H1 (cell line): ENCODE data around the gene ENTREP1. TPM values are rescaled to one million over a fixed set of nuclear protein-coding genes. Genes with fewer than 3 reads are reported as not detected.

Source experiments
- CTCF ChIA-PET: fragments of 300-600 bp; sonication (Branson Sonifier 250); formaldehyde crosslinking; loops from one replicate; lab custom pipeline; 2021; ENCODE audit not compliant: partially characterized antibody; lab: Charles Lee
- POLR2A ChIA-PET: fragments of 300-600 bp; sonication (Branson Sonifier 250); formaldehyde crosslinking; loops from one replicate; lab custom pipeline; 2021; ENCODE audit warnings: inconsistent platforms; ENCODE audit not compliant: partially characterized antibody; lab: Charles Lee
- DNase-seq, 2 experiments: peaks; one replicate each; pipeline versions ENCODE4 v3.0.0 to v3.0.0-alpha.2; 2010 to 2022; ENCODE audit warnings: low spot score in 2 of 2, low read depth in 1 of 2, mixed read lengths in 1 of 2
- FAIRE-seq: peaks from 2 replicates; lab custom pipeline; 2011; peaks lifted over from hg19 to GRCh38; lab: Jason Lieb, UNC
- H2AFZ ChIP-seq: 2 replicates; pipeline ENCODE4 v1.8.1; 2012; ENCODE audit warnings: low read length, inconsistent platforms
- H2AK5ac ChIP-seq: 2 replicates; pipeline ENCODE4 v1.6.1; 2013; ENCODE audit warnings: low read depth, low read length
- H2BK120ac ChIP-seq: replicated peaks from 2 replicates; pipeline ENCODE3; 2013; ENCODE audit warnings: low read depth, low read length, inconsistent platforms
- H2BK12ac ChIP-seq: 2 replicates; pipeline ENCODE4 v1.6.1; 2013; ENCODE audit warnings: low read depth, low read length
- H2BK15ac ChIP-seq: 2 replicates; pipeline ENCODE4 v1.6.1; 2013; ENCODE audit warnings: low read length
- H2BK20ac ChIP-seq: 2 replicates; pipeline ENCODE4 v1.6.1; 2013; ENCODE audit warnings: low read length
- H2BK5ac ChIP-seq: 2 replicates; pipeline ENCODE4 v1.6.1; 2013; ENCODE audit warnings: low read depth, low read length
- H3K14ac ChIP-seq: 2 replicates; pipeline ENCODE4 v1.6.1; 2013; ENCODE audit warnings: inconsistent platforms; ENCODE audit not compliant: insufficient read length
- H3K18ac ChIP-seq: 2 replicates; pipeline ENCODE4 v1.6.1; 2013; ENCODE audit warnings: low read length; ENCODE audit errors: extremely low read depth
- H3K23ac ChIP-seq: 2 replicates; pipeline ENCODE4 v1.6.1; 2013; ENCODE audit warnings: inconsistent platforms; ENCODE audit not compliant: insufficient read length
- H3K23me2 ChIP-seq: 2 replicates; pipeline ENCODE4 v1.6.1; 2013; ENCODE audit warnings: low read depth, low read length
- H3K27ac ChIP-seq: 2 replicates; pipeline ENCODE4 v1.6.1; 2011; ENCODE audit warnings: low read depth, low read length, inconsistent platforms
- H3K27me3 ChIP-seq, 4 experiments: replicated peaks in 1 of 4; 1 replicate in 1 of 4; 2 replicates in 3 of 4; pipeline versions ENCODE4 v1.6.1 to v1.8.1; 2011 to 2013; ENCODE audit warnings: low read length in 3 of 4, mild to moderate bottlenecking in 3 of 4, inconsistent platforms in 2 of 4, mixed read lengths in 2 of 4, moderate library complexity in 1 of 4; ENCODE audit not compliant: control insufficient read depth in 3 of 4, insufficient read depth in 3 of 4; ENCODE audit errors: extremely low read depth in 1 of 4
- H3K36me3 ChIP-seq, 4 experiments: 2 replicates each; pipeline versions ENCODE4 v1.6.1 to v1.8.1; 2011 to 2013; ENCODE audit warnings: mild to moderate bottlenecking in 4 of 4, low read length in 3 of 4, moderate library complexity in 2 of 4, control low read depth in 1 of 4, inconsistent platforms in 1 of 4; ENCODE audit not compliant: insufficient read depth in 4 of 4, control insufficient read depth in 2 of 4
- H3K4ac ChIP-seq: replicated peaks from 2 replicates; pipeline ENCODE3; 2013; ENCODE audit warnings: low read length, low read depth, mixed read lengths, inconsistent platforms; ENCODE audit not compliant: insufficient read length
- H3K4me1 ChIP-seq, 4 experiments: replicated peaks in 1 of 4; 1 replicate in 1 of 4; 2 replicates in 3 of 4; pipeline versions ENCODE4 v1.6.1 to v1.8.1; 2011 to 2013; ENCODE audit warnings: low read length in 3 of 4, inconsistent platforms in 2 of 4, mixed read lengths in 1 of 4; ENCODE audit not compliant: insufficient read depth in 4 of 4, control insufficient read depth in 3 of 4
- H3K4me2 ChIP-seq, 2 experiments: 2 replicates each; pipeline versions ENCODE4 v1.6.1 to v1.8.1; 2011 to 2013; ENCODE audit warnings: low read depth in 2 of 2, low read length in 2 of 2, control low read depth in 1 of 2, inconsistent platforms in 1 of 2, mild to moderate bottlenecking in 1 of 2; ENCODE audit not compliant: insufficient read depth in 1 of 2
- H3K4me3 ChIP-seq, 4 experiments: fragments of 200-600, 300-600 bp in 1 of 4; sonication (generic), shearing (Covaris generic), sonication (Bioruptor Twin) in 1 of 4; 2 replicates each; pipeline versions ENCODE4 v1.5.1 to v1.8.1; 2011 to 2016; ENCODE audit warnings: low read length in 4 of 4, low read depth in 3 of 4, control low read depth in 2 of 4, inconsistent platforms in 2 of 4, mild to moderate bottlenecking in 2 of 4, mixed read lengths in 1 of 4, moderate library complexity in 1 of 4; ENCODE audit not compliant: insufficient read depth in 2 of 4; ENCODE audit errors: extremely low read depth in 1 of 4
- H3K56ac ChIP-seq: replicated peaks from 2 replicates; pipeline ENCODE3; 2013; ENCODE audit warnings: low read depth, mild to moderate bottlenecking, mixed read lengths, low read length, inconsistent platforms; ENCODE audit not compliant: insufficient read length
- H3K79me1 ChIP-seq: 2 replicates; pipeline ENCODE4 v1.6.1; 2013; ENCODE audit warnings: low read depth, low read length, control low read depth
- H3K79me2 ChIP-seq, 2 experiments: 2 replicates each; pipeline versions ENCODE4 v1.6.1 to v1.8.1; 2012 to 2013; ENCODE audit warnings: low read length in 2 of 2, mild to moderate bottlenecking in 2 of 2, inconsistent platforms in 1 of 2; ENCODE audit not compliant: insufficient read depth in 2 of 2, control insufficient read depth in 1 of 2
- H3K9ac ChIP-seq, 4 experiments: replicated peaks in 1 of 4; 1 replicate in 1 of 4; 2 replicates in 3 of 4; pipeline versions ENCODE4 v1.6.1 to v1.8.1; 2011 to 2013; ENCODE audit warnings: low read depth in 3 of 4, low read length in 3 of 4, control low read depth in 2 of 4, mild to moderate bottlenecking in 2 of 4, moderate library complexity in 2 of 4, inconsistent platforms in 1 of 4; ENCODE audit errors: extremely low read depth in 1 of 4
- H3K9me3 ChIP-seq, 2 experiments: 2 replicates each; pipeline versions ENCODE4 v1.6.1 to v1.8.1; 2012 to 2013; ENCODE audit warnings: mild to moderate bottlenecking in 2 of 2, moderate library complexity in 2 of 2, control low read depth in 1 of 2, inconsistent platforms in 1 of 2, low read depth in 1 of 2, low read length in 1 of 2, mixed read lengths in 1 of 2; ENCODE audit not compliant: insufficient read depth in 2 of 2
- H4K20me1 ChIP-seq, 2 experiments: replicated peaks in 1 of 2; 2 replicates each; pipeline versions ENCODE3 to v1.8.1; 2011 to 2013; ENCODE audit warnings: inconsistent platforms in 2 of 2, low read length in 2 of 2, mild to moderate bottlenecking in 1 of 2; ENCODE audit not compliant: insufficient read depth in 2 of 2, control insufficient read depth in 1 of 2
- H4K5ac ChIP-seq: 2 replicates; pipeline ENCODE4 v1.6.1; 2013; ENCODE audit warnings: low read length, low read depth, mixed read lengths, inconsistent platforms; ENCODE audit not compliant: insufficient read length
- H4K8ac ChIP-seq: 2 replicates; pipeline ENCODE4 v1.8.0; 2013; ENCODE audit warnings: mild to moderate bottlenecking, moderate library complexity, low read length, inconsistent platforms; ENCODE audit not compliant: insufficient read depth; ENCODE audit errors: extremely low read depth
- H4K91ac ChIP-seq: replicated peaks from 2 replicates; pipeline ENCODE3; 2013; ENCODE audit warnings: low read length, mixed read lengths, inconsistent platforms; ENCODE audit not compliant: insufficient read length
- BRCA1 ChIP-seq: IDR thresholded peaks from 2 replicates; pipeline ENCODE4 v1.6.1; 2012; ENCODE audit warnings: low read depth, low read length, improper control_type of control experiment
- CBX8 ChIP-seq: fragments of 300-800, 300-1000 bp; sonication (generic); IDR thresholded peaks from 2 replicates; pipeline ENCODE4 v1.7.1; 2016; ENCODE audit warnings: low read depth, low read length, borderline replicate concordance
- CTBP2 ChIP-seq: IDR thresholded peaks from 2 replicates; pipeline ENCODE4 v1.7.0; 2011; ENCODE audit warnings: borderline replicate concordance, mild to moderate bottlenecking, moderate library complexity, mixed read lengths, low read length; ENCODE audit not compliant: insufficient read depth, insufficient read length
- HDAC6 ChIP-seq: IDR thresholded peaks from one replicate; pipeline ENCODE4 v1.7.1; 2012; ENCODE audit warnings: low read depth, mild to moderate bottlenecking, inconsistent platforms, low read length, moderate library complexity
- KDM4A ChIP-seq: IDR thresholded peaks from one replicate; pipeline ENCODE4 v1.7.1; 2012; ENCODE audit warnings: low read depth, mild to moderate bottlenecking, moderate library complexity, low read length, inconsistent platforms; ENCODE audit not compliant: severe bottlenecking
- KDM5A ChIP-seq: fragments of 200-600 bp; IDR thresholded peaks from 2 replicates; pipeline ENCODE4 v1.7.1; 2012; ENCODE audit warnings: mild to moderate bottlenecking, low read length, inconsistent platforms, mixed read lengths
- MAFK ChIP-seq: IDR thresholded peaks from 2 replicates; pipeline ENCODE4 v1.6.1; 2012; ENCODE audit warnings: low read depth, mild to moderate bottlenecking, improper control_type of control experiment, low read length
- SIRT6 ChIP-seq: IDR thresholded peaks from one replicate; pipeline ENCODE4 v1.7.1; 2012; ENCODE audit warnings: low read length, inconsistent platforms
- SP4 ChIP-seq: IDR thresholded peaks from 2 replicates; pipeline ENCODE4 v1.6.1; 2012; ENCODE audit warnings: low read length, inconsistent platforms
- TBP ChIP-seq: IDR thresholded peaks from 2 replicates; pipeline ENCODE4 v1.6.1; 2011; ENCODE audit warnings: low read depth, low read length, improper control_type of control experiment
- WGBS, 2 experiments: shearing (Covaris generic) in 1 of 2; methylation state at CpG; one replicate each; pipeline versions ENCODE4 v1.1.6 to v1.1.7; 2013 to 2015; ENCODE audit warnings: low lambda C conversion rate in 2 of 2, mixed read lengths in 2 of 2, inconsistent platforms in 1 of 2, low coverage in 1 of 2, missing lambda C conversion rate in 1 of 2; ENCODE audit not compliant: insufficient replicate concordance in 2 of 2, insufficient coverage in 1 of 2, insufficient read length in 1 of 2; ENCODE audit errors: extremely low coverage in 1 of 2, missing lambda C conversion rate in 1 of 2; 5-methylcytosine and 5-hydroxymethylcytosine counted together
- polyA plus RNA-seq, 7 experiments: library from polyadenylated mRNA; depleted of rRNA in 3 of 7; stranded (reverse) in 5 of 7; unstranded in 2 of 7; fragments of >200 nt in 5 of 7; fragments of 200-250 nt in 2 of 7; gene quantifications; 1 replicate in 5 of 7; 2 replicates in 1 of 7; 4 replicates in 1 of 7; pipeline versions ENCODE4 v1.2.1 to v1.2.3, GENCODE V29; 2011 to 2013; ENCODE audit warnings: missing spikeins in 2 of 7, mixed read lengths in 2 of 7
- total RNA-seq: library from RNA; stranded (reverse); fragmentation: NEBNext Ultra II Directional; extraction: Animal tissue kit (Norgen Biotek cat#: 25700); gene quantifications from 2 replicates; pipeline ENCODE4 v1.2.1, GENCODE V29; 2021
- TF ChIP-seq, protein P1 (sequence below): IDR thresholded peaks from 2 replicates; pipeline ENCODE4 v1.6.1; 2011; ENCODE audit warnings: low read length, improper control_type of control experiment

The ENTREP1 gene
- total and polyA plus RNA-seq, 2 of the 8 experiments (the other 6 are each of a cell fraction or from before 2014, with no cell fraction given) = 15.3 to 25.0 TPM

DNA sequence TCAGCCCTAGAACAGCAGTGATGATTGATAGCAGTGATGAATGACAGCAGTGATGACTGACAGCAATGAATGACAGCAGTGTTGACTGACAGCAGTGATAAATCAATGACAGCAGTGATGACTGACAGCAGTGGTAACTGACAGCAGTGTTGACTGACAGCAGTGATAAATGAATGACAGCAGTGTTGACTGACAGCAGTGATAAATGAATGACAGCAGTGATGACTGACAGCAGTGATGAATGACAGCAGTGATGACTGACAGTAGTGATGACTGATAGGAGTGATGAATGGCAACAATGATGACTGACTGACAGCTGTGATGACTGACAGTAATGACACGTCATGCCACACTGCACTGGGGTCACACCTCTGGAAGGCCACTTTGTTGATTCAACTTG is 106.8 kb downstream of the ENTREP1 start:
- H3K27ac ChIP-seq = no peak overlapping the region
- H2BK5ac ChIP-seq = no peak overlapping the region
- H4K91ac ChIP-seq = no peak overlapping the region
- no peak overlapping the region for H2BK12ac ChIP-seq
- H3K14ac ChIP-seq = no peak overlapping the region
- H3K23ac ChIP-seq = no peak overlapping the region
- no peaks in the 10 kb centered on the region for H3K36me3 ChIP-seq
- no peaks in the 10 kb centered on the region for H3K4me1 ChIP-seq
- peak; percentile 57 for FAIRE-seq
- H3K4me2 ChIP-seq = no peak overlapping the region
- H2BK20ac ChIP-seq = no peak overlapping the region
- no peak overlapping the region for H3K4me3 ChIP-seq
- no peaks in the 10 kb centered on the region for H3K79me2 ChIP-seq
- H3K9me3 ChIP-seq = no peaks in the 10 kb centered on the region
- no peaks in the 10 kb centered on the region for H3K23me2 ChIP-seq
- no peaks in the 10 kb centered on the region for H3K79me1 ChIP-seq
- no peak overlapping the region for H2AK5ac ChIP-seq
- no peak for DNase-seq
- no peak overlapping the region for H3K4ac ChIP-seq
- H3K9ac ChIP-seq = no peak overlapping the region
- no peak overlapping the region for H2AFZ ChIP-seq
- no peaks in the 10 kb centered on the region for H4K20me1 ChIP-seq
- H3K18ac ChIP-seq = no peak overlapping the region
- no peaks in the 10 kb centered on the region for H3K27me3 ChIP-seq
- CTCF ChIA-PET = interaction anchor here (0.8 to 2.7 kb wide), 4 partner anchors 10 to 141 kb away, joined by 3 to 26 read pairs (median 5); no protein-coding TSS in a partner anchor
- no peak overlapping the region for H2BK15ac ChIP-seq
- POLR2A ChIA-PET = no interaction called here
- no peak overlapping the region for H4K5ac ChIP-seq
- H3K56ac ChIP-seq = no peak overlapping the region
- H2BK120ac ChIP-seq = no peak overlapping the region
- no peak overlapping the region for H4K8ac ChIP-seq
- TF ChIP-seq MAFK (no peak), KDM4A (no peak), CTBP2 (no peak), BRCA1 (no peak), CBX8 (no peak), HDAC6 (no peak), SIRT6 (no peak), TBP (no peak), KDM5A (no peak), SP4 (no peak)
- TF ChIP-seq, protein P1, sequence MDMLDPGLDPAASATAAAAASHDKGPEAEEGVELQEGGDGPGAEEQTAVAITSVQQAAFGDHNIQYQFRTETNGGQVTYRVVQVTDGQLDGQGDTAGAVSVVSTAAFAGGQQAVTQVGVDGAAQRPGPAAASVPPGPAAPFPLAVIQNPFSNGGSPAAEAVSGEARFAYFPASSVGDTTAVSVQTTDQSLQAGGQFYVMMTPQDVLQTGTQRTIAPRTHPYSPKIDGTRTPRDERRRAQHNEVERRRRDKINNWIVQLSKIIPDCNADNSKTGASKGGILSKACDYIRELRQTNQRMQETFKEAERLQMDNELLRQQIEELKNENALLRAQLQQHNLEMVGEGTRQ = no peak
- 95% methylated on average over 1 of the region's 1 CpG; no CpG with 5 or more reads in 1 of the 2 experiments for WGBS, 2 experiments
